ENCODE measurements around the gene KIZ.
"Not testable (repeated sequence)": the region's sequence is repeated elsewhere in the genome, so short reads cannot be mapped to it uniquely, and the experiment has no call there.

The KIZ gene

GRCh38 chr20:21162631-21163030 lies 36.7 kb downstream of the KIZ start:
- in situ Hi-C loops (cut with MboI; ENCODE audit: low sequenced_read_pairs, unreplicated experiment), result no loop called here
- no peak for DNase-seq (ENCODE audit: low spot score)
- TF ChIP-seq, protein P1, sequence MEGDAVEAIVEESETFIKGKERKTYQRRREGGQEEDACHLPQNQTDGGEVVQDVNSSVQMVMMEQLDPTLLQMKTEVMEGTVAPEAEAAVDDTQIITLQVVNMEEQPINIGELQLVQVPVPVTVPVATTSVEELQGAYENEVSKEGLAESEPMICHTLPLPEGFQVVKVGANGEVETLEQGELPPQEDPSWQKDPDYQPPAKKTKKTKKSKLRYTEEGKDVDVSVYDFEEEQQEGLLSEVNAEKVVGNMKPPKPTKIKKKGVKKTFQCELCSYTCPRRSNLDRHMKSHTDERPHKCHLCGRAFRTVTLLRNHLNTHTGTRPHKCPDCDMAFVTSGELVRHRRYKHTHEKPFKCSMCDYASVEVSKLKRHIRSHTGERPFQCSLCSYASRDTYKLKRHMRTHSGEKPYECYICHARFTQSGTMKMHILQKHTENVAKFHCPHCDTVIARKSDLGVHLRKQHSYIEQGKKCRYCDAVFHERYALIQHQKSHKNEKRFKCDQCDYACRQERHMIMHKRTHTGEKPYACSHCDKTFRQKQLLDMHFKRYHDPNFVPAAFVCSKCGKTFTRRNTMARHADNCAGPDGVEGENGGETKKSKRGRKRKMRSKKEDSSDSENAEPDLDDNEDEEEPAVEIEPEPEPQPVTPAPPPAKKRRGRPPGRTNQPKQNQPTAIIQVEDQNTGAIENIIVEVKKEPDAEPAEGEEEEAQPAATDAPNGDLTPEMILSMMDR (IDR thresholded peaks at IDR 0.05; ENCODE audit: borderline replicate concordance, control extremely low read depth, extremely low read depth, insufficient read depth, missing control alignments), result no peak

GRCh38 chr20:21166801-21167200 lies 40.9 kb downstream of the KIZ start:
- TF ChIP-seq, protein P1 (IDR thresholded peaks at IDR 0.05; ENCODE audit: borderline replicate concordance, control extremely low read depth, extremely low read depth, insufficient read depth, missing control alignments), result no peak
- no peak for DNase-seq (ENCODE audit: low spot score)
- in situ Hi-C loops (cut with MboI; ENCODE audit: low sequenced_read_pairs, unreplicated experiment), result no loop called here

- DNase-seq (ENCODE audit: low spot score), result no peak
- TF ChIP-seq, protein P1 (IDR thresholded peaks at IDR 0.05; ENCODE audit: borderline replicate concordance, control extremely low read depth, extremely low read depth, insufficient read depth, missing control alignments), result no peak
- in situ Hi-C loops (cut with MboI; ENCODE audit: low sequenced_read_pairs, unreplicated experiment), result no loop called here
Observed at GRCh38 chr20:21167261-21167660, 41.4 kb downstream of the KIZ start.

DNA sequence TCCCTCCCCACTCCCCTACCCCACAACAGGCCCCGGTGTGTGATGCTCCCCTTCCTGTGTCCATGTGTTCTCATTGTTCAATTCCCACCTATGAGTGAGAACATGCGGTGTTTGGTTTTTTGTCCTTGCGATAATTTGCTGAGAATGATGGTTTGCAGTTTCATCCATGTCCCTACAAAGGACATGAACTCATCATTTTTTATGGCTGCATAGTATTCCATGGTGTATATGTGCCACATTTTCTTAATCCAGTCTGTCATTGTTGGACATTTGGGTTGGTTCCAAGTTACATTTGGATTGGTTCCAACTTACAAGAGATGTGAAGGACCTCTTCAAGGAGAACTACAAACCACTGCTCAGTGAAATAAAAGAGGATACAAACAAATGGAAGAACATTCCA lies 42.2 kb downstream of the KIZ start:
- in situ Hi-C loops (cut with MboI; ENCODE audit: low sequenced_read_pairs, unreplicated experiment), result not testable (repeated sequence)

DNA sequence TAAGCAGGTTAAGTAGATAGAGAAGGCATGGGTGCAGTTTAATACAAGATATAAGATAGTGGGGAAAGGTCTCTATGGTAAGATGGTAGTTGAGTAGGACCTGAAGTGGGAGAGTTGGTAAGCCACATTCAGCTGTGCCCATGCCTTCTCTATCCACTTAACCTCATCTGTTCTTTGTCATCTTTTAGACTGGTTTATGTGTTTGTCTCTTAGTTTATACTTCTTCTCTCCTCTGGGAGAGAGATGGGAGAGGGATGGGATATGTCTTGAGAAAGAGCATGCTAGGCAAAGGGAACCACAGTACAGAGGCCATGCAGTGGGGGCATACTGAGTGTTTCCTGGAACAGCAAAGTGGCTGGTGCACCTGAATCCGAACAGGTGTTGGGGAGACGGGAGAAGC lies 46.7 kb downstream of the KIZ start:
- DNase-seq (ENCODE audit: low spot score), result no peak
- TF ChIP-seq, protein P1 (IDR thresholded peaks at IDR 0.05; ENCODE audit: borderline replicate concordance, control extremely low read depth, extremely low read depth, insufficient read depth, missing control alignments), result no peak
- in situ Hi-C loops (cut with MboI; ENCODE audit: low sequenced_read_pairs, unreplicated experiment), result no loop called here

More for the DNA sequence above, 42.2 kb downstream of the KIZ start:
- DNase-seq (ENCODE audit: low spot score), result not testable (repeated sequence)

GRCh38 chr20:21173485-21173884 lies 47.6 kb downstream of the KIZ start:
- TF ChIP-seq, protein P1 (IDR thresholded peaks at IDR 0.05; ENCODE audit: borderline replicate concordance, control extremely low read depth, extremely low read depth, insufficient read depth, missing control alignments), result no peak
- in situ Hi-C loops (cut with MboI; ENCODE audit: low sequenced_read_pairs, unreplicated experiment), result no loop called here
- DNase-seq (ENCODE audit: low spot score), result no peak

GRCh38 chr20:21174516-21175239 lies 48.8 kb downstream of the KIZ start:
- in situ Hi-C loops (cut with MboI; ENCODE audit: low sequenced_read_pairs, unreplicated experiment), result no loop called here

More at GRCh38 chr20:21174516-21175239, 48.8 kb downstream of the KIZ start:
- DNase-seq (ENCODE audit: low spot score), result no peak
- TF ChIP-seq, protein P1 (IDR thresholded peaks at IDR 0.05; ENCODE audit: borderline replicate concordance, control extremely low read depth, extremely low read depth, insufficient read depth, missing control alignments), result no peak

Data from GM13976 (cell line).